SK-N-SH (cell line): ENCODE results near the gene EIF2S1. TPM values are rescaled to one million over a fixed set of nuclear protein-coding genes. Genes with fewer than 3 reads are reported as not detected.

Experiments
- CTCF ChIA-PET: fragments of 300-600, 350-600 bp; formaldehyde crosslinking; extraction: SDS; loops from one replicate; lab custom pipeline; 2021; lab: Yijun Ruan, JAX
- POLR2A ChIA-PET: fragments of 350-600 bp; sonication (Branson Sonifier 250); formaldehyde crosslinking; extraction: SDS; loops from one replicate; lab custom pipeline; 2020; ENCODE audit warnings: antibody characterized with exemption, inconsistent platforms; lab: Yijun Ruan, JAX
- DNase-seq: peaks from one replicate; pipeline ENCODE4 v3.0.0; 2012
- H2AFZ ChIP-seq: fragments of 200-600 bp; sonication (generic); 2 replicates; pipeline ENCODE4 v1.8.1; 2016; ENCODE audit warnings: antibody characterized with exemption, mild to moderate bottlenecking, low read depth
- H3F3A ChIP-seq: fragments of 200-600 bp; sonication (generic); replicated peaks from 2 replicates; pipeline ENCODE3; 2016; ENCODE audit warnings: antibody characterized with exemption, mild to moderate bottlenecking; ENCODE audit not compliant: insufficient read depth
- H3K27ac ChIP-seq, 2 experiments: fragments of 200-500 bp in 1 of 2; fragments of 200-600 bp in 1 of 2; sonication (Bioruptor generic) in 1 of 2; sonication (generic), shearing (Covaris generic) in 1 of 2; 2 replicates each; pipeline versions ENCODE4 v1.5.1 to v1.6.1; 2014 to 2016; ENCODE audit warnings: low read depth in 2 of 2, inconsistent platforms in 1 of 2, low read length in 1 of 2, mild to moderate bottlenecking in 1 of 2, mixed read lengths in 1 of 2
- H3K27me3 ChIP-seq: fragments of 200-600 bp; sonication (generic), shearing (Covaris generic); 2 replicates; pipeline ENCODE4 v1.6.1; 2016; ENCODE audit warnings: mixed run types; ENCODE audit not compliant: insufficient read depth
- H3K36me3 ChIP-seq, 2 experiments: fragments of 200-500 bp in 1 of 2; fragments of 200-600 bp in 1 of 2; sonication (Bioruptor generic) in 1 of 2; sonication (generic) in 1 of 2; replicated peaks in 1 of 2; 2 replicates each; pipeline versions ENCODE3 to v1.5.1; 2014 to 2016; ENCODE audit warnings: low read length in 1 of 2, mild to moderate bottlenecking in 1 of 2; ENCODE audit not compliant: insufficient read depth in 2 of 2, control insufficient read depth in 1 of 2
- H3K4me1 ChIP-seq, 2 experiments: fragments of 200-500 bp in 1 of 2; fragments of 200-600 bp in 1 of 2; sonication (Bioruptor generic) in 1 of 2; sonication (generic), shearing (Covaris generic) in 1 of 2; 2 replicates each; pipeline versions ENCODE4 v1.5.1 to v1.6.1; 2014 to 2016; ENCODE audit warnings: low read depth in 1 of 2, low read length in 1 of 2, mixed run types in 1 of 2; ENCODE audit not compliant: insufficient read depth in 2 of 2, control insufficient read depth in 1 of 2
- H3K4me2 ChIP-seq: fragments of 200-600 bp; sonication (generic), shearing (Covaris generic); 2 replicates; pipeline ENCODE4 v1.6.1; 2017; ENCODE audit warnings: mixed run types
- H3K4me3 ChIP-seq, 2 experiments: fragments of 200-500 bp in 1 of 2; fragments of 200-600 bp in 1 of 2; sonication (Bioruptor generic) in 1 of 2; sonication (generic), shearing (Covaris generic) in 1 of 2; 2 replicates each; pipeline versions ENCODE4 v1.5.1 to v1.8.1; 2014 to 2016; ENCODE audit warnings: low read depth in 2 of 2, inconsistent platforms in 1 of 2, low read length in 1 of 2, mild to moderate bottlenecking in 1 of 2, mixed read lengths in 1 of 2, moderate library complexity in 1 of 2
- H3K79me2 ChIP-seq: fragments of 200-600 bp; sonication (generic); 2 replicates; pipeline ENCODE4 v1.8.1; 2017; ENCODE audit warnings: mild to moderate bottlenecking; ENCODE audit not compliant: insufficient read depth
- H3K9ac ChIP-seq: fragments of 200-600 bp; sonication (generic); 2 replicates; pipeline ENCODE4 v1.6.1; 2017; ENCODE audit warnings: mixed run types
- H3K9me2 ChIP-seq: fragments of 200-600 bp; sonication (generic); 2 replicates; pipeline ENCODE4 v1.6.1; 2017; ENCODE audit warnings: mixed run types
- H3K9me3 ChIP-seq: fragments of 200-600 bp; sonication (generic); 2 replicates; pipeline ENCODE4 v1.6.1; 2017; ENCODE audit warnings: mixed run types, mild to moderate bottlenecking, moderate library complexity
- H4K20me1 ChIP-seq: fragments of 200-600 bp; sonication (generic); 2 replicates; pipeline ENCODE4 v1.6.1; 2017; ENCODE audit warnings: mild to moderate bottlenecking, mixed run types; ENCODE audit not compliant: insufficient read depth
- CHD2 ChIP-seq: fragments of 150-350 bp; IDR thresholded peaks from 2 replicates; pipeline ENCODE4 v1.6.1; 2018; ENCODE audit warnings: low read length; ENCODE audit not compliant: partially characterized antibody
- ELF1 ChIP-seq: IDR thresholded peaks from 2 replicates; pipeline ENCODE4 v1.4.0; 2012
- EP300 ChIP-seq, 2 experiments: IDR thresholded peaks; 2 replicates each; pipeline versions ENCODE4 v1.4.0 to v1.6.1; 2012; ENCODE audit warnings: borderline replicate concordance in 1 of 2, low read depth in 1 of 2, low read length in 1 of 2
- FOSL2 ChIP-seq: IDR thresholded peaks from 2 replicates; pipeline ENCODE4 v1.4.0; 2012; ENCODE audit warnings: low read depth, mild to moderate bottlenecking, moderate library complexity, borderline replicate concordance
- FOXJ3 ChIP-seq: sonication (generic); formaldehyde crosslinking; IDR thresholded peaks from 2 replicates; pipeline ENCODE4 v1.5.1; 2020; ENCODE audit warnings: mild to moderate bottlenecking, missing genetic modification reagents
- GABPA ChIP-seq: IDR thresholded peaks from 2 replicates; pipeline ENCODE4 v1.4.0; 2012; ENCODE audit warnings: low read depth, mild to moderate bottlenecking
- MEF2A ChIP-seq: IDR thresholded peaks from 2 replicates; pipeline ENCODE4 v1.4.0; 2012; ENCODE audit warnings: low read depth, borderline replicate concordance
- NRF1 ChIP-seq: IDR thresholded peaks from 2 replicates; pipeline ENCODE4 v1.6.1; 2012; ENCODE audit warnings: low read depth, mild to moderate bottlenecking, low read length
- RAD21 ChIP-seq: IDR thresholded peaks from 2 replicates; pipeline ENCODE4 v1.6.1; 2012; ENCODE audit warnings: mild to moderate bottlenecking, low read length
- REST ChIP-seq: IDR thresholded peaks from 2 replicates; pipeline ENCODE4 v1.6.1; 2012; ENCODE audit warnings: mild to moderate bottlenecking, low read depth, low read length, moderate library complexity
- RFX5 ChIP-seq: IDR thresholded peaks from 2 replicates; pipeline ENCODE4 v1.6.1; 2012; ENCODE audit warnings: mild to moderate bottlenecking, improper control_type of control experiment, low read length
- RXRA ChIP-seq: IDR thresholded peaks from 2 replicates; pipeline ENCODE4 v1.4.0; 2012; ENCODE audit warnings: low read depth, mild to moderate bottlenecking, borderline replicate concordance
- SMC3 ChIP-seq: IDR thresholded peaks from 2 replicates; pipeline ENCODE4 v1.6.1; 2012; ENCODE audit warnings: low read depth, low read length, improper control_type of control experiment
- USF2 ChIP-seq: fragments of 150-350 bp; IDR thresholded peaks from 2 replicates; pipeline ENCODE4 v1.6.1; 2017; ENCODE audit warnings: antibody characterized with exemption, low read length, low read depth, borderline replicate concordance
- WGBS: methylation state at CpG from one replicate; pipeline ENCODE4 v1.1.6; 2017; ENCODE audit warnings: low lambda C conversion rate; 5-methylcytosine and 5-hydroxymethylcytosine counted together
- polyA plus RNA-seq, 3 experiments: library from polyadenylated mRNA; depleted of rRNA; stranded (reverse); fragments of >200 nt; gene quantifications; 2 replicates each; pipeline ENCODE4 v1.2.3, GENCODE V29; 2012

Gene EIF2S1
- polyA plus RNA-seq, 1 of the 3 experiments (the other 2 are of a cell fraction) = 57.2 TPM

GRCh38 chr14:67345583-67345982 lies 14.5 kb upstream of the EIF2S1 start:
- H3K9me3 ChIP-seq = no peaks in the 10 kb centered on the region
- H3K9me2 ChIP-seq = no peaks in the 10 kb centered on the region
- no peaks in the 10 kb centered on the region for H4K20me1 ChIP-seq
- H3K4me1 ChIP-seq = no peaks in the 10 kb centered on the region
- no peak overlapping the region for H3K4me2 ChIP-seq
- no peak overlapping the region for H2AFZ ChIP-seq
- ChIA-PET POLR2A (no interaction called here), CTCF (interaction anchor here (0.7 to 1.2 kb wide), 2 partner anchors 14 to 60 kb away, joined by 4 to 5 read pairs; partner anchors contain the start of gene ATP6V1D)
- TF ChIP-seq GABPA = no peak
- no peak for TF ChIP-seq FOXJ3 (CRISPR knock-in tag)
- no peak for TF ChIP-seq RXRA
- no peak for TF ChIP-seq RFX5
- TF ChIP-seq SMC3 = no peak
- TF ChIP-seq EP300 (IDR thresholded peaks at IDR 0.05; ENCODE audit: borderline replicate concordance in 1 of 2, low read depth in 1 of 2, low read length in 1 of 2) = no peak
- no peak for TF ChIP-seq REST
- no peak for TF ChIP-seq CHD2
- H3K4me3 ChIP-seq = no peak overlapping the region
- no peaks in the 10 kb centered on the region for H3K27me3 ChIP-seq
- no peak overlapping the region for H3K27ac ChIP-seq
- H3K79me2 ChIP-seq = peaks cover 11% of the 10 kb centered on the region; the same call in 1 of the 2 replicates
- H3K9ac ChIP-seq = no peak overlapping the region
- DNase-seq = no peak
- peaks cover 17% of the 10 kb centered on the region for H3F3A ChIP-seq
- H3K36me3 ChIP-seq = peaks cover 42 to 66% of the 10 kb centered on the region in 2 experiments

- CTCF ChIA-PET = no interaction called here
- H4K20me1 ChIP-seq = peaks cover 13% of the 10 kb centered on the region; the same call in 1 of the 2 replicates
- POLR2A ChIA-PET = no interaction called here
- H3K9me2 ChIP-seq = no peaks in the 10 kb centered on the region
- no peak overlapping the region for H3K27ac ChIP-seq
- H3K27me3 ChIP-seq = no peaks in the 10 kb centered on the region
- no peak overlapping the region for H3K9ac ChIP-seq
- peaks cover 30 to 50% of the 10 kb centered on the region in 2 experiments for H3K36me3 ChIP-seq
- H2AFZ ChIP-seq = no peak overlapping the region
- no peaks in the 10 kb centered on the region for H3K9me3 ChIP-seq
- 95% methylated on average over 5 of the region's 5 CpGs for WGBS
- no peak overlapping the region for H3K4me3 ChIP-seq
- DNase-seq = no peak
- no peak for TF ChIP-seq NRF1
- no peak for TF ChIP-seq FOSL2
- TF ChIP-seq USF2 = no peak
- TF ChIP-seq ELF1 = no peak
- TF ChIP-seq MEF2A = no peak
- no peak for TF ChIP-seq RAD21
- no peaks in the 10 kb centered on the region for H3F3A ChIP-seq
- H3K4me2 ChIP-seq = no peak overlapping the region
- H3K4me1 ChIP-seq = peaks cover 0 to 2% of the 10 kb centered on the region in 2 experiments; a peak in 2 of 4 replicates
- peaks cover 74% of the 10 kb centered on the region for H3K79me2 ChIP-seq
Observed at GRCh38 chr14:67352055-67352454, 8.1 kb upstream of the EIF2S1 start.
